NT2/D1 (cell line): ENCODE results near the gene ADTRP.
"Not testable (repeated sequence)": the region's sequence is repeated elsewhere in the genome, so short reads cannot be mapped to it uniquely, and the experiment has no call there.

Experiments
- DNase-seq: peaks from one replicate; pipeline ENCODE4 v3.0.0-alpha.2; 2011; ENCODE audit warnings: low read depth, low spot score
- H3K27me3 ChIP-seq: 2 replicates; pipeline ENCODE4 v1.6.0; 2011; ENCODE audit warnings: mild to moderate bottlenecking; ENCODE audit not compliant: insufficient read length, insufficient read depth
- H3K36me3 ChIP-seq: 2 replicates; pipeline ENCODE4 v1.6.1; 2011; ENCODE audit warnings: mild to moderate bottlenecking, low read length, mixed read lengths; ENCODE audit not compliant: insufficient read depth, insufficient read length
- H3K4me1 ChIP-seq: 2 replicates; pipeline ENCODE4 v1.5.1; 2011; ENCODE audit not compliant: insufficient read depth, insufficient read length
- H3K4me3 ChIP-seq: 2 replicates; pipeline ENCODE4 v1.5.1; 2011; ENCODE audit warnings: low read depth; ENCODE audit not compliant: insufficient read length
- H3K9ac ChIP-seq: 2 replicates; pipeline ENCODE4 v1.6.0; 2011; ENCODE audit warnings: low read depth; ENCODE audit not compliant: insufficient read length
- H3K9me3 ChIP-seq: 2 replicates; pipeline ENCODE4 v1.5.1; 2011; ENCODE audit warnings: mild to moderate bottlenecking, low read length; ENCODE audit not compliant: insufficient read depth
- SUZ12 ChIP-seq: IDR thresholded peaks from 2 replicates; pipeline ENCODE4 v1.6.1; 2011; ENCODE audit not compliant: insufficient read length, insufficient read depth; ENCODE audit errors: extremely low read depth
- YY1 ChIP-seq: IDR thresholded peaks from 2 replicates; pipeline ENCODE4 v1.6.1; 2011; ENCODE audit not compliant: insufficient read length, insufficient read depth
- ZNF274 ChIP-seq: IDR thresholded peaks from 2 replicates; pipeline ENCODE4 v1.6.1; 2011; ENCODE audit warnings: mild to moderate bottlenecking, low read depth, low read length

ADTRP gene

DNA sequence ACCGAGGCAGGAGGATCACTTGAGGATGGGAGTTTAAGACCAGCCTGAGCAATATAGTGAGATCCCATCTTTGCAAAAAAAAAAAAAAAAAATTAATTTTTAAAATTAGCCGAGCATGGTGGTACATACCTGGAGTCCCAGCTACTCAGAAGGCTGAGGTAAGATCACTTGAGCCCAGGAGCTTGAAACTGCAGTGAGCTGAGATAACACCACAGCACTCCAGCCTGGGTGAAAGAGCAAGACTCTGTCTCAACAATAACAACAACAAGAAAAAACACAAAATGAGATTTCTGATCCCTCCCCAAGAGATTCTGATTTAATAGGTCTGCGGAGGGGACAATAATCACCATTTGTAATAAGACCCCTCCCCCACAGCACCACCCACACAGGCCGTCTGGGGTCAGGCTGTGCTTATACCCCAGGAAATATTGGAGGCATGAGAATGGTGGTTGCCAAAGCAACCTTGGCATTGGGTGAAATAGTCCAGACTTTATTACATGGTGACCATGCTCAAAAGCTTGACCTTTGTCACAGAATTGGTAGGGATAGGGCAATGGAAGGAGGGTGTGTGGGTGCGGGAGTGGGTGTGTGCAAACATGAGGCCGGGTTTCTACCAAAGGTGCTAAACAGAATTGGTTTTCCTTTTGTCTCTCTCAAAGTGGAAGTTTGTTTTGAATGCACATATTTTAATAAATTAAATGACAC, 24.4 kb upstream of the ADTRP start:
- no peak for TF ChIP-seq SUZ12
- no peak for TF ChIP-seq YY1
- no peak for TF ChIP-seq ZNF274
- no peak for DNase-seq
- no peaks in the 10 kb centered on the region for H3K4me1 ChIP-seq
- no peak overlapping the region for H3K9ac ChIP-seq
- no peaks in the 10 kb centered on the region for H3K27me3 ChIP-seq
- no peaks in the 10 kb centered on the region for H3K36me3 ChIP-seq
- H3K9me3 ChIP-seq, result no peaks in the 10 kb centered on the region
- H3K4me3 ChIP-seq, result no peak overlapping the region

- not testable (repeated sequence) for H3K36me3 ChIP-seq, H3K27me3 ChIP-seq, H3K4me3 ChIP-seq, H3K9me3 ChIP-seq, H3K9ac ChIP-seq, DNase-seq, H3K4me1 ChIP-seq
These were observed 21.9 kb upstream of the ADTRP start for GRCh38 chr6:11800531-11800930.

GRCh38 chr6:11798538-11798937, 19.9 kb upstream of the ADTRP start:
- TF ChIP-seq SUZ12 (no peak), ZNF274 (no peak), YY1 (no peak)
- Histone ChIP-seq H3K27me3 (no peaks in the 10 kb centered on the region), H3K4me3 (no peak overlapping the region), H3K9me3 (no peaks in the 10 kb centered on the region; the same call in 1 of the 2 replicates), H3K36me3 (no peaks in the 10 kb centered on the region), H3K9ac (no peak overlapping the region), H3K4me1 (no peaks in the 10 kb centered on the region)
- no peak for DNase-seq

- no peaks in the 10 kb centered on the region for H3K27me3 ChIP-seq
- H3K4me3 ChIP-seq, result no peak overlapping the region
- H3K4me1 ChIP-seq, result no peaks in the 10 kb centered on the region
- no peak overlapping the region for H3K9ac ChIP-seq
- no peaks in the 10 kb centered on the region; the same call in 1 of the 2 replicates for H3K9me3 ChIP-seq
- no peak for TF ChIP-seq ZNF274
- no peak for TF ChIP-seq YY1
- no peak for TF ChIP-seq SUZ12
- H3K36me3 ChIP-seq, result no peaks in the 10 kb centered on the region
- DNase-seq, result no peak
These were observed 19.5 kb upstream of the ADTRP start for GRCh38 chr6:11798096-11798495.

GRCh38 chr6:11796829-11797228, 18.2 kb upstream of the ADTRP start:
- DNase-seq, result no peak
- Histone ChIP-seq H3K27me3 (no peaks in the 10 kb centered on the region), H3K9ac (no peak overlapping the region), H3K9me3 (no peaks in the 10 kb centered on the region; the same call in 1 of the 2 replicates), H3K36me3 (no peaks in the 10 kb centered on the region), H3K4me3 (no peak overlapping the region), H3K4me1 (no peaks in the 10 kb centered on the region)
- TF ChIP-seq ZNF274 (no peak), SUZ12 (no peak), YY1 (no peak)

DNA sequence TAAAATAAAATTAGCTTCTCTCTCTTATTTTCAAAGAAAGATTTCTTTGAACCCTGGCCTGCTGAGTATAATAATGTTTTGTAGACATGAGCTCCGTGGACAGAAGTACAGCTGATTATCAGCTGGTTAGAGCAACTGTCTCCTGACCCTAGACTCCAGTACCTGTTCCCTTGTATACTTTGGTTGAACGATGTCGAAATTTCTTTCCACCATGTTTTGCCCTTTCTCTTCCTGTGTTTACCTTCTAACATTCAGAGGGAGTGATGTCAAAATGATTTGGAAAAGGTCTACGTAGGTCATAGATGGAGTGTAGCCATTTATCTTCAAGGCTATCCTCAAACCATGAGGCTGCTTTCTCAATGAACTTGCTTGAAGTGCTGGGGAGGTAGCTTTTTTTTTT, 16.8 kb upstream of the ADTRP start:
- no peaks in the 10 kb centered on the region for H3K27me3 ChIP-seq
- H3K4me3 ChIP-seq, result no peak overlapping the region
- no peak for DNase-seq
- TF ChIP-seq YY1 (no peak), SUZ12 (no peak), ZNF274 (no peak)
- no peak overlapping the region for H3K9ac ChIP-seq
- H3K4me1 ChIP-seq, result no peaks in the 10 kb centered on the region
- no peaks in the 10 kb centered on the region; the same call in 1 of the 2 replicates for H3K9me3 ChIP-seq
- no peaks in the 10 kb centered on the region for H3K36me3 ChIP-seq

DNA sequence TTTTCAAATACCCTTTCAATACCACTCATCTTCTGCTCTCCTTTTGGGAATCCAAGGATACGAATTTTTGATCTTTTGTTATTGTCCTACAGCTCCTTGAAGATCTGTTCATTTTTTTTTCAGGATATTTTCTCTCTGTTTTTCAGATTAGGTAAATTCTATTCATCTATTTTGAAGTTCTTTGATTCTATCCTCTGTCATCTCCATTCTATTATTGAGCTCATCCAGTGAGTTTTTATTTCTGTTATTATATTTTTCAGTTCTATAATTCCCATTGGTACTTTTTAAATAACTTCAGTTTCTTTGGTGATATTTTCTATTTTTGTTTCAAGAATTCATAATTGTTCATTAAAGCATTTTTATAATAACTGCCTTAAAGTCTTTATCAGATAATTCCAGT, 14.7 kb upstream of the ADTRP start:
- TF ChIP-seq YY1 (no peak), SUZ12 (no peak), ZNF274 (no peak)
- Histone ChIP-seq H3K27me3 (no peaks in the 10 kb centered on the region), H3K36me3 (no peaks in the 10 kb centered on the region), H3K9ac (no peak overlapping the region), H3K9me3 (no peaks in the 10 kb centered on the region; the same call in 1 of the 2 replicates), H3K4me3 (no peak overlapping the region), H3K4me1 (no peaks in the 10 kb centered on the region)
- no peak for DNase-seq

DNA sequence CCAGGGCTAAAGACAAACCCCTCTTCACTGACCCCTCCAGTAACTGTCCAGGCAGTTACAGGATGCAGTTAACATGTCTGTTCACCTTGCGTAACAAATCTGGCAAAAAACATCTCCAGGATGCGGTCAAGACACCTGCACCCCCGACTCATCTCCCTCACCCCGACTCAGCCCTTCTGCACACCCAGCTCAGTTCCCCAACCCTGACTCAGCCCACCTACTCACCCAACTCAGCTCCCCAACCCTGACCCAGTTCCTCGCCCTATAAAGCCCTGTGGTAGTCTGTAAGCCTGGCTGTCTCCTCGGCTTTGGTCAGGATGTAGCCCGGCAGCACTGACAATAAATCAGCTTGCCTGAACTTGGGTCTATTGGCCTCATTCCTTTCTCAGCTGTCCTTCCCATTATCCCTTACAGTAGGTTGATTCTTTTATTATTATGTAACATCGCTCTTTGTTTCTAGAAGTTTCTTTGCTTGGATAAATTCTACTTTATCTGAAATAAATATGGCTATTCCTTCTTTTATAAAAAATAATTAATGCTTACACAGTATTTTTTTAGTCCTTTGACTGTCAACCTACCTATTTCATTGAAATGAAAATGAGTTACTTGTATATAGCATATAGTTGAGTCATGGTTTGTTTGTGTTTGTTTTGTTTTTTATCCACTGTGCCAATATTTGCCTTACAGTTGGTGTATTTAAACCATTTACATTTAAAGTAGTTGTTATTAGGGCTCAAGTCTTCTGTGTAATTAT, 12.9 kb upstream of the ADTRP start:
- no peak for DNase-seq
- Histone ChIP-seq H3K9me3 (no peaks in the 10 kb centered on the region; the same call in 1 of the 2 replicates), H3K4me1 (no peaks in the 10 kb centered on the region), H3K4me3 (no peak overlapping the region), H3K27me3 (no peaks in the 10 kb centered on the region), H3K36me3 (no peaks in the 10 kb centered on the region), H3K9ac (no peak overlapping the region)
- TF ChIP-seq ZNF274, result no peak
- no peak for TF ChIP-seq YY1
- TF ChIP-seq SUZ12, result no peak
